T-cell (primary cell): ENCODE results near the gene FRMD1. TPM values are rescaled to one million over a fixed set of nuclear protein-coding genes. Genes with fewer than 3 reads are reported as not detected.

Experiments
- ATAC-seq, 4 experiments: fragments of 200-7000 bp in 3 of 4; fragments of 150-1000 bp in 1 of 4; cut with Tn5 transposase; replicated peaks in 1 of 4; 1 replicate in 3 of 4; 2 replicates in 1 of 4; pipeline ENCODE4 v1.10.0; 2021; ENCODE audit warnings: moderate library complexity in 3 of 4, mild to moderate bottlenecking in 2 of 4, moderate number of reproducible peaks in 1 of 4
- CTCF ChIA-PET, 2 donors: fragments of 300-600 bp; sonication (Branson Sonifier 250); formaldehyde crosslinking; loops; one replicate each; lab custom pipeline; 2022; ENCODE audit warnings: antibody characterized with exemption in 2 of 2; lab: Charles Lee
- POLR2A ChIA-PET, 2 donors: fragments of 300-600 bp; sonication (Branson Sonifier 250); formaldehyde crosslinking; loops; one replicate each; lab custom pipeline; 2022; ENCODE audit warnings: antibody characterized with exemption in 2 of 2; lab: Charles Lee
- DNase-seq, 35 experiments: peaks; one replicate each; pipeline versions ENCODE4 v3.0.0 to v3.0.0-alpha.2; 2013 to 2023
- H3K27ac ChIP-seq: one replicate; pipeline ENCODE4 v1.5.1; 2013; ENCODE audit warnings: low read length
- H3K27me3 ChIP-seq, 2 experiments: replicated peaks in 1 of 2; 1 replicate in 1 of 2; 2 replicates in 1 of 2; pipeline versions ENCODE4 v1.6.1 to v1.7.0; 2013; ENCODE audit warnings: low read length in 1 of 2, mixed read lengths in 1 of 2; ENCODE audit not compliant: control insufficient read depth in 2 of 2, insufficient read depth in 2 of 2; ENCODE audit errors: extremely low read depth in 1 of 2
- H3K36me3 ChIP-seq, 2 donors: 1 replicate in 1 of 2; 2 replicates in 1 of 2; pipeline versions ENCODE4 v1.6.1 to v1.7.0; 2013; ENCODE audit warnings: low read length in 1 of 2; ENCODE audit not compliant: control insufficient read depth in 2 of 2, insufficient read depth in 1 of 2; ENCODE audit errors: extremely low read depth in 1 of 2
- H3K4me1 ChIP-seq, 2 experiments: 1 replicate in 1 of 2; 2 replicates in 1 of 2; pipeline versions ENCODE4 v1.6.1 to v1.7.0; 2013; ENCODE audit warnings: low read length in 2 of 2, mixed read lengths in 1 of 2; ENCODE audit not compliant: insufficient read depth in 2 of 2, control insufficient read depth in 1 of 2; ENCODE audit errors: extremely low read depth in 1 of 2
- H3K4me3 ChIP-seq, 2 donors: 1 replicate in 1 of 2; 2 replicates in 1 of 2; pipeline versions ENCODE4 v1.5.1 to v1.7.0; 2013; ENCODE audit warnings: mild to moderate bottlenecking in 2 of 2, low read length in 1 of 2, moderate library complexity in 1 of 2; ENCODE audit not compliant: control insufficient read depth in 1 of 2; ENCODE audit errors: extremely low read depth in 1 of 2
- H3K9me3 ChIP-seq: 2 replicates; pipeline ENCODE4 v1.7.0; 2013
- H3K27ac Mint-ChIP-seq, 2 donors: one replicate each; pipeline ENCODE4 v1.8.0; 2020 to 2021; ENCODE audit warnings: mild to moderate bottlenecking in 2 of 2, mixed read lengths in 2 of 2
- H3K27me3 Mint-ChIP-seq, 2 donors: one replicate each; pipeline ENCODE4 v1.8.0; 2021 to 2022; ENCODE audit warnings: mixed read lengths in 2 of 2
- H3K36me3 Mint-ChIP-seq: one replicate; pipeline ENCODE4 v1.8.0; 2021; ENCODE audit warnings: mixed read lengths
- H3K4me1 Mint-ChIP-seq, 3 donors: one replicate each; pipeline ENCODE4 v1.8.0; 2020 to 2022; ENCODE audit warnings: mixed read lengths in 3 of 3, mild to moderate bottlenecking in 1 of 3
- H3K4me3 Mint-ChIP-seq, 3 donors: one replicate each; pipeline ENCODE4 v1.8.0; 2020 to 2022; ENCODE audit warnings: mild to moderate bottlenecking in 3 of 3, mixed read lengths in 3 of 3, moderate library complexity in 3 of 3
- H3K9me3 Mint-ChIP-seq, 3 donors: one replicate each; pipeline ENCODE4 v1.8.0; 2020 to 2022; ENCODE audit warnings: mixed read lengths in 3 of 3
- WGBS: methylation state at CpG from one replicate; pipeline ENCODE4 v1.1.5; 2013; ENCODE audit warnings: missing lambda C conversion rate; ENCODE audit not compliant: insufficient coverage; 5-methylcytosine and 5-hydroxymethylcytosine counted together
- total RNA-seq, 35 experiments: library from RNA in 6 of 35; stranded (reverse) in 6 of 35; fragments of 120-200 nt in 1 of 35; gene quantifications; one replicate each; pipeline versions ENCODE4 v1.2.1 to v1.2.4 and lab custom pipeline; 2013 to 2026

FRMD1 gene
- total RNA-seq, 5 donors from 2014 or later (not counting 1 experiment from before 2014, with no cell fraction given), result not detected

DNA sequence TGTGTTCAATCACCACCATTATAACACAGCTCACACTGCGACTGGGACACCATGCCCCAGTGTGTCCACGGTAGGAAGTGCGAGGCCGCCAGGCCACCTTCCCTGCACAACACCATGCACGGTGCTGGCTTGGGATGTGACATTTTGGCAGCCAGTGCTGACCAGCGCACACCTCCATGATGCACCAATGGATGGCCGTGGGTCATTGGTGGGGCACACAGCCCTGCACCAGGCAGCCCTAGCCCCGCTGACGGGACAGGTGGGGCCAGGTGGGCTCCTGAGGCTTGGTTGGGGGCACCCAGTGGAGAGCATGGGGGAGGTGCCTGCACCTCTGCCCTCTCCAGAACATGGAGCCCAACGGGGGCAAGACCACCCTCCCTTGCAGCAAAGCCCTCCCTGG lies 18.2 kb upstream of the FRMD1 start:
- H3K36me3 ChIP-seq, result no peaks in the 10 kb centered on the region
- H3K27me3 Mint-ChIP-seq, result peaks cover 14 to 29% of the 10 kb centered on the region in 2 donors
- no peak overlapping the region for H3K27ac Mint-ChIP-seq
- 82% methylated on average over 8 of the region's 10 CpGs for WGBS
- peaks cover 5 to 38% of the 10 kb centered on the region in 2 experiments for H3K27me3 ChIP-seq
- H3K4me1 ChIP-seq, result no peaks in the 10 kb centered on the region
- ChIA-PET POLR2A (no interaction called here), CTCF (no interaction called here)
- ATAC-seq (no peak), DNase-seq (no peak)
- no peak overlapping the region for H3K4me3 ChIP-seq
- H3K9me3 Mint-ChIP-seq, result peaks cover 0 to 5% (median 2%) of the 10 kb centered on the region in 3 donors
- no peaks in the 10 kb centered on the region for H3K9me3 ChIP-seq
- no peaks in the 10 kb centered on the region for H3K36me3 Mint-ChIP-seq
- H3K27ac ChIP-seq, result no peak overlapping the region
- H3K4me1 Mint-ChIP-seq, result no peaks in the 10 kb centered on the region
- H3K4me3 Mint-ChIP-seq, result no peak overlapping the region

- WGBS, result 61% methylated on average over 11 of the region's 13 CpGs
- H3K9me3 Mint-ChIP-seq, result peaks cover 0 to 7% (median 2%) of the 10 kb centered on the region in 3 donors
- ChIA-PET POLR2A (no interaction called here), CTCF (no interaction called here)
- H3K4me1 Mint-ChIP-seq, result no peaks in the 10 kb centered on the region
- H3K36me3 ChIP-seq, result no peaks in the 10 kb centered on the region
- H3K4me3 ChIP-seq, result no peak overlapping the region
- no peak for ATAC-seq
- H3K36me3 Mint-ChIP-seq, result no peaks in the 10 kb centered on the region
- H3K4me1 ChIP-seq, result no peaks in the 10 kb centered on the region
- no peaks in the 10 kb centered on the region for H3K9me3 ChIP-seq
- H3K27me3 ChIP-seq, result peaks cover 5 to 34% of the 10 kb centered on the region in 2 experiments
- peaks cover 8 to 26% of the 10 kb centered on the region in 2 donors for H3K27me3 Mint-ChIP-seq
- H3K4me3 Mint-ChIP-seq, result no peak overlapping the region
- DNase-seq, result no peak
- H3K27ac Mint-ChIP-seq, result no peak overlapping the region
- H3K27ac ChIP-seq, result no peak overlapping the region
Observed at GRCh38 chr6:168096271-168096764, 17.3 kb upstream of the FRMD1 start.

DNA sequence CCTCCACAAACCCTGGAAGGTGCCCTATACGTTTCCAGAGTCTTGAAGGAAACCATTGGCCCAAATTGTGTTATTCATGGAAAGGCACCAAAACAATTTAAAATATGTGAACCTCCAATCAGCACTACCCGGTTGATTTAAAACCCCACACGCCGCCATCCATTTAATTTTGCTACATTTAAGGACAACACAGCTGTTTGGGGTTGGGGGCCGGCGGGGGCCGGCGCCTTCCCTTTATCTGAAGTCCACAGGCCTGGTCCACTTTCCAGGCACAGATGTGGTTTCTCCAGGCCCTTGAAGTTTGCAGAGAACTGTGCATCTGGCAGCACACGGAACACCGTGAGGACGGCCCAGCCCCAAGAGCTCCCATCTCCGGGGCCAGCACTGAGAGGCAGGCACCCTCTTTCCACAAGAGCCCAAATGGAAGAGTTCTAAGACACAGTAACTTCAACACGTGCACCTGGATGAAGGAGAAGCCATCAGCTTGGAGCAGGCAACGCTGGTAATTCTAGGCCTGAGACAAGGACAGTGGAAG lies 16.8 kb upstream of the FRMD1 start:
- ATAC-seq, result no peak
- H3K4me1 ChIP-seq, result no peaks in the 10 kb centered on the region
- WGBS, result 94% methylated on average over 11 of the region's 14 CpGs
- H3K27me3 ChIP-seq, result peaks cover 5 to 32% of the 10 kb centered on the region in 2 experiments
- no peak overlapping the region for H3K4me3 ChIP-seq
- no peak overlapping the region for H3K27ac ChIP-seq
- no peaks in the 10 kb centered on the region for H3K4me1 Mint-ChIP-seq
- no peak for DNase-seq
- no peak overlapping the region for H3K27ac Mint-ChIP-seq
- peaks cover 0 to 7% (median 2%) of the 10 kb centered on the region in 3 donors for H3K9me3 Mint-ChIP-seq
- H3K27me3 Mint-ChIP-seq, result peaks cover 8 to 26% of the 10 kb centered on the region in 2 donors
- H3K36me3 Mint-ChIP-seq, result no peaks in the 10 kb centered on the region
- ChIA-PET POLR2A (no interaction called here), CTCF (no interaction called here)
- no peaks in the 10 kb centered on the region for H3K9me3 ChIP-seq
- H3K36me3 ChIP-seq, result no peaks in the 10 kb centered on the region
- no peak overlapping the region for H3K4me3 Mint-ChIP-seq

- H3K36me3 Mint-ChIP-seq, result no peaks in the 10 kb centered on the region
- no peaks in the 10 kb centered on the region for H3K4me1 Mint-ChIP-seq
- ATAC-seq, result no peak
- Histone ChIP-seq H3K27me3 (peaks cover 2 to 31% of the 10 kb centered on the region in 2 experiments), H3K36me3 (no peaks in the 10 kb centered on the region), H3K4me3 (no peak overlapping the region), H3K27ac (no peak overlapping the region), H3K9me3 (no peaks in the 10 kb centered on the region), H3K4me1 (no peaks in the 10 kb centered on the region)
- H3K27me3 Mint-ChIP-seq, result peaks cover 4 to 21% of the 10 kb centered on the region in 2 donors
- no peak overlapping the region for H3K4me3 Mint-ChIP-seq
- CTCF ChIA-PET, result no interaction called here
- 91% methylated on average over 15 of the region's 17 CpGs for WGBS
- no peak overlapping the region for H3K27ac Mint-ChIP-seq
- no peak for DNase-seq
- POLR2A ChIA-PET, result no interaction called here
- H3K9me3 Mint-ChIP-seq, result peaks cover 0 to 7% (median 2%) of the 10 kb centered on the region in 3 donors
Observed at GRCh38 chr6:168095171-168095691, 16.2 kb upstream of the FRMD1 start.

- Histone ChIP-seq H3K27me3 (peaks cover 0 to 20% of the 10 kb centered on the region in 2 experiments), H3K9me3 (no peaks in the 10 kb centered on the region), H3K27ac (no peak overlapping the region), H3K36me3 (no peaks in the 10 kb centered on the region), H3K4me1 (no peaks in the 10 kb centered on the region), H3K4me3 (no peak overlapping the region)
- H3K27ac Mint-ChIP-seq, result no peak overlapping the region
- no peak overlapping the region for H3K4me3 Mint-ChIP-seq
- H3K9me3 Mint-ChIP-seq, result peaks cover 0 to 7% (median 2%) of the 10 kb centered on the region in 3 donors
- WGBS, result 88% methylated on average over 7 of the region's 11 CpGs
- CTCF ChIA-PET, result no interaction called here
- H3K4me1 Mint-ChIP-seq, result no peaks in the 10 kb centered on the region
- DNase-seq (no peak), ATAC-seq (no peak)
- H3K27me3 Mint-ChIP-seq, result peaks cover 4 to 9% of the 10 kb centered on the region in 2 donors
- no peaks in the 10 kb centered on the region for H3K36me3 Mint-ChIP-seq
- POLR2A ChIA-PET, result no interaction called here
Observed at GRCh38 chr6:168093634-168094033, 14.6 kb upstream of the FRMD1 start.

- POLR2A ChIA-PET, result no interaction called here
- peaks cover 0 to 22% of the 10 kb centered on the region in 2 experiments for H3K27me3 ChIP-seq
- H3K9me3 Mint-ChIP-seq, result peaks cover 0 to 7% (median 2%) of the 10 kb centered on the region in 3 donors
- H3K27me3 Mint-ChIP-seq, result peaks cover 4 to 6% of the 10 kb centered on the region in 2 donors
- H3K27ac Mint-ChIP-seq, result no peak overlapping the region
- ATAC-seq (no peak), DNase-seq (no peak)
- no peaks in the 10 kb centered on the region for H3K4me1 Mint-ChIP-seq
- no peaks in the 10 kb centered on the region for H3K36me3 Mint-ChIP-seq
- H3K27ac ChIP-seq, result no peak overlapping the region
- H3K4me1 ChIP-seq, result no peaks in the 10 kb centered on the region
- CTCF ChIA-PET, result no interaction called here
- no peak overlapping the region for H3K4me3 Mint-ChIP-seq
- H3K36me3 ChIP-seq, result no peaks in the 10 kb centered on the region
- no peak overlapping the region for H3K4me3 ChIP-seq
- 77% methylated on average over 7 of the region's 12 CpGs for WGBS
- no peaks in the 10 kb centered on the region for H3K9me3 ChIP-seq
Observed at GRCh38 chr6:168093071-168093505, 14.1 kb upstream of the FRMD1 start.
